ENCODE data around the gene LGALS3.

LGALS3 gene

GRCh38 chr14:55115861-55116245 lies 13.2 kb upstream of the LGALS3 start:
- peaks cover 4% of the 10 kb centered on the region for H3K4me1 Mint-ChIP-seq
- H3K27me3 Mint-ChIP-seq (ENCODE audit: low read depth): peaks cover 11% of the 10 kb centered on the region
- no peak overlapping the region for H3K4me3 Mint-ChIP-seq
- H3K9me3 Mint-ChIP-seq: no peaks in the 10 kb centered on the region
- no peak overlapping the region for H3K27ac Mint-ChIP-seq
- TF ChIP-seq, protein P1, sequence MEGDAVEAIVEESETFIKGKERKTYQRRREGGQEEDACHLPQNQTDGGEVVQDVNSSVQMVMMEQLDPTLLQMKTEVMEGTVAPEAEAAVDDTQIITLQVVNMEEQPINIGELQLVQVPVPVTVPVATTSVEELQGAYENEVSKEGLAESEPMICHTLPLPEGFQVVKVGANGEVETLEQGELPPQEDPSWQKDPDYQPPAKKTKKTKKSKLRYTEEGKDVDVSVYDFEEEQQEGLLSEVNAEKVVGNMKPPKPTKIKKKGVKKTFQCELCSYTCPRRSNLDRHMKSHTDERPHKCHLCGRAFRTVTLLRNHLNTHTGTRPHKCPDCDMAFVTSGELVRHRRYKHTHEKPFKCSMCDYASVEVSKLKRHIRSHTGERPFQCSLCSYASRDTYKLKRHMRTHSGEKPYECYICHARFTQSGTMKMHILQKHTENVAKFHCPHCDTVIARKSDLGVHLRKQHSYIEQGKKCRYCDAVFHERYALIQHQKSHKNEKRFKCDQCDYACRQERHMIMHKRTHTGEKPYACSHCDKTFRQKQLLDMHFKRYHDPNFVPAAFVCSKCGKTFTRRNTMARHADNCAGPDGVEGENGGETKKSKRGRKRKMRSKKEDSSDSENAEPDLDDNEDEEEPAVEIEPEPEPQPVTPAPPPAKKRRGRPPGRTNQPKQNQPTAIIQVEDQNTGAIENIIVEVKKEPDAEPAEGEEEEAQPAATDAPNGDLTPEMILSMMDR (IDR thresholded peaks at IDR 0.05; ENCODE audit: unreplicated experiment in 3 of 3): no peak
- no peaks in the 10 kb centered on the region for H3K36me3 Mint-ChIP-seq (ENCODE audit: low read depth)

DNA sequence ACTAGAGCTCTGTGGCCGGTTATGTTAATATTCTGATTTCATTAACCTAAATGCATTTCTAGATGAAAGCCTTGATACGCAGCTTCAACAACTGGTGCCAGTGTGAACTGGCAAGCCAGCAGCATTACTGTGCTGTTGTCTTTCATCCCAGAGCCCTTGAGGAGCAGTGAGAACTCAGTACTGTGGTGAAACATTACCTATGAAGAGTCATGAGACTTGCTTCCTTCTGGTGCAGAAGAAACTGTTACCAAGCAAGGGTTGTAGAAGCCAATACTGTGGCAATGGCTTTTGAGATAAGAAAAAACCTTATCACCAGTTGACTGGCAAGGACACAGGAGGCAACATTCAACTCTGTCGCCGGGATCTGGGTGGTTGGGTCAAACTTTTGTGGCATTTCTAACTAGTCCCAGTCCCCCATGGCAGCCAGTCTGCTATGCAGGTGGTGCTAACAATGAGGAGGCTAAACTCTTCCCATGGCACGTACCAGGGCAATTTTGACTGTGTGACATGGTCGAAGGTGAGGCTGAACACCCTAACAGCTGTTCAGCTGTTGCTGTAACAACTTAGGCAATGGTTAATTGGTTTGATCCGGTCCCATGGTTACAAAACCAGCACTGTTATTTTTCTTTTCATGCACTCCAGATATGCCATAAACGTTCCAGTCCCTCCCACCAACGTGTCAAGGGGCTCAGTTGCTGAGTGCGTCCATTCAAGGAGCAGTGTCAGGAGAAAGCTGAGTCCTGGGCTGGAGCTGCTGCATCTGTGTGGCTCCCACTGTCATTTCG lies 12.6 kb upstream of the LGALS3 start:
- TF ChIP-seq, protein P1 (IDR thresholded peaks at IDR 0.05; ENCODE audit: unreplicated experiment in 3 of 3): no peak
- peaks cover 4% of the 10 kb centered on the region for H3K4me1 Mint-ChIP-seq
- no peak overlapping the region for H3K27ac Mint-ChIP-seq
- H3K4me3 Mint-ChIP-seq: no peak overlapping the region
- no peaks in the 10 kb centered on the region for H3K9me3 Mint-ChIP-seq
- H3K36me3 Mint-ChIP-seq (ENCODE audit: low read depth): no peaks in the 10 kb centered on the region
- H3K27me3 Mint-ChIP-seq (ENCODE audit: low read depth): peaks cover 11% of the 10 kb centered on the region

- Mint-ChIP-seq H3K4me3 (no peak overlapping the region), H3K9me3 (no peaks in the 10 kb centered on the region), H3K27me3 (ENCODE audit: low read depth) (peaks cover 11% of the 10 kb centered on the region), H3K36me3 (ENCODE audit: low read depth) (no peaks in the 10 kb centered on the region), H3K4me1 (peaks cover 19% of the 10 kb centered on the region), H3K27ac (peak overlapping the region in 1 of 3 experiments; percentile 41)
- TF ChIP-seq, protein P1 (IDR thresholded peaks at IDR 0.05; ENCODE audit: unreplicated experiment in 3 of 3): no peak
Observed at GRCh38 chr14:55117803-55118441, 11.1 kb upstream of the LGALS3 start.

- peaks cover 8% of the 10 kb centered on the region for H3K27me3 Mint-ChIP-seq (ENCODE audit: low read depth)
- H3K9me3 Mint-ChIP-seq: no peaks in the 10 kb centered on the region
- H3K36me3 Mint-ChIP-seq (ENCODE audit: low read depth): no peaks in the 10 kb centered on the region
- peaks cover 24% of the 10 kb centered on the region for H3K4me1 Mint-ChIP-seq
- TF ChIP-seq, protein P1 (IDR thresholded peaks at IDR 0.05; ENCODE audit: unreplicated experiment in 3 of 3): no peak
- no peak overlapping the region for H3K4me3 Mint-ChIP-seq
- peak overlapping the region in 1 of 3 experiments; percentile 41 for H3K27ac Mint-ChIP-seq
Observed at GRCh38 chr14:55118761-55119160, 10.3 kb upstream of the LGALS3 start.

GRCh38 chr14:55120571-55121495 lies 8.2 kb upstream of the LGALS3 start:
- Mint-ChIP-seq H3K9me3 (no peaks in the 10 kb centered on the region), H3K36me3 (ENCODE audit: low read depth) (no peaks in the 10 kb centered on the region), H3K4me3 (no peak overlapping the region), H3K27me3 (ENCODE audit: low read depth) (peaks cover 19% of the 10 kb centered on the region), H3K27ac (peak overlapping the region in 1 of 3 experiments; percentile 30), H3K4me1 (peaks cover 34% of the 10 kb centered on the region)
- TF ChIP-seq, protein P1 (IDR thresholded peaks at IDR 0.05; ENCODE audit: unreplicated experiment in 3 of 3): no peak
